OCI-LY7 (cell line): ENCODE results near the gene SMURF1.

Experiments
- EZH2phosphoT487 ChIP-seq: fragments of 200-600 bp; sonication (generic); IDR thresholded peaks from 2 replicates; pipeline ENCODE4 v1.6.1; 2018; ENCODE audit warnings: low read depth, borderline replicate concordance, mild to moderate bottlenecking, mixed run types, antibody characterized with exemption, low read length, moderate library complexity, mixed read lengths
- TF ChIP-seq, protein P1 (sequence below): fragments of 200-600 bp; sonication (generic); conservative IDR thresholded peaks from 2 replicates; pipeline ENCODE4 v1.5.1; 2014; ENCODE audit warnings: mild to moderate bottlenecking, antibody characterized with exemption, low read length, moderate library complexity, mixed read lengths

DNA sequence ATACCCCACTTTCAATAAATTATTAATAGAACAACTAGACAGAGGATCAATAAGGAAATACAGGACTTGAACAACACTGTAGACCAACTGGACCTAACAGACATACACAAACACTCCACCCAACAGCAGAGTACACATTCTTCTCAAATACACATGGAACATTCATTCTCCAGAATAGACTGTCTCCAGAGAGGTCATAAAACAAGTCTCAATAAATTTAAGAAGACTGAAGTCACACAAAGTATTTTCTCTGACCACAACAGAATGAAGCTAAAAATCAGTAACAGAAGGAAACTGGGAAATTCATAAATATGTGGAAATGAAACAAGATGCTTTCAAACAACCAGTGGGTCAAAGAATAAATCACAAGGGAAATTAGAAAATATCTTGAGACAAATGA is 119.8 kb downstream of the SMURF1 start:
- TF ChIP-seq, protein P1, sequence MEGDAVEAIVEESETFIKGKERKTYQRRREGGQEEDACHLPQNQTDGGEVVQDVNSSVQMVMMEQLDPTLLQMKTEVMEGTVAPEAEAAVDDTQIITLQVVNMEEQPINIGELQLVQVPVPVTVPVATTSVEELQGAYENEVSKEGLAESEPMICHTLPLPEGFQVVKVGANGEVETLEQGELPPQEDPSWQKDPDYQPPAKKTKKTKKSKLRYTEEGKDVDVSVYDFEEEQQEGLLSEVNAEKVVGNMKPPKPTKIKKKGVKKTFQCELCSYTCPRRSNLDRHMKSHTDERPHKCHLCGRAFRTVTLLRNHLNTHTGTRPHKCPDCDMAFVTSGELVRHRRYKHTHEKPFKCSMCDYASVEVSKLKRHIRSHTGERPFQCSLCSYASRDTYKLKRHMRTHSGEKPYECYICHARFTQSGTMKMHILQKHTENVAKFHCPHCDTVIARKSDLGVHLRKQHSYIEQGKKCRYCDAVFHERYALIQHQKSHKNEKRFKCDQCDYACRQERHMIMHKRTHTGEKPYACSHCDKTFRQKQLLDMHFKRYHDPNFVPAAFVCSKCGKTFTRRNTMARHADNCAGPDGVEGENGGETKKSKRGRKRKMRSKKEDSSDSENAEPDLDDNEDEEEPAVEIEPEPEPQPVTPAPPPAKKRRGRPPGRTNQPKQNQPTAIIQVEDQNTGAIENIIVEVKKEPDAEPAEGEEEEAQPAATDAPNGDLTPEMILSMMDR, result no peak
- TF ChIP-seq EZH2phosphoT487, result no peak
